GM20431 (cell line): ENCODE data around the gene ZNF862.

Source experiments
- in situ Hi-C: fragments of 300-500 bp; cut with MseI, MboI; formaldehyde crosslinking; loops from one replicate; pipeline ENCODE4 v1.15.0; 2020; ENCODE audit warnings: low sequenced_read_pairs; ENCODE audit not compliant: unreplicated experiment

ZNF862 gene

DNA sequence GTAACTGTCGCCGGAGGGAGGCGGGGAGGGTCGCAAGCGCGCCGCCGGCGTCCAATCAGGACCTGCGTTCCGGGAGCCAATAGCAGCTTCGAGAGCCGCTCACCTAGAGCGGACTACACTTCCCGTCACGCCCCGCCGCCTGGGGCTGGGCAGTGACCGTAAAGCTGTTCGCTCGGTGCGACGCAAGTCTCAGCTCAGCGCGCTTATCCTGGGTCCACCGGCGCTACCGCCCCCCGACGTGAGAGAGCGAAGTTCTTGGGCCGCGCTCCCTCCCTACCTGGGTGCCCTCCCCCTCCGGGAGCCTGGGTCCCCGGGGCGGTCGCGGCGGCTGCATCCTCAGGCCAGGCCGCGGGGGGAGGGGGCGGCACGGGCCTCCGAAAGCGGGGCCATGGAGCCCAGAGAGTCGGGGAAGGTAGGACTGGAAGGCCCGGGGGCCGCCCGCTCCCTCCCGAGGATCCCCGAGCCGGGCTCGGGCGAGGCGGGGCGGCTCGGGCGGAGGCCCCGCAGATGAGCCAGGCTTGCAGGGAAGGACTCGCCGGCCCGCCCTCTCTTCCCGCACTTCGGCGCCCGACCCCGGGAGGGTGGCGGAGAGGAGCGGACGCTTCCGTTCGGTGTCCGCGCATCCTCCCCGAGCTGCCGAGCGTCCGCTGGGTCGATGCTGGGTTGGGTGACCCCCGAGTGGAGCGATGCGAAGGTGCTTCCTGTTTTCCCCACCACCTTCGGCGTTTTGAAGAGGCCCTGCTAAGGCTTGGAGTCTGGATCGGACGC lies at the start of gene ZNF862:
Gene ZNF862 (plus strand): TSS at position 152 of the 768 bp plus-strand sequence. CDS start 237 bp downstream, at position 389.
- in situ Hi-C loops, result no loop called here

DNA sequence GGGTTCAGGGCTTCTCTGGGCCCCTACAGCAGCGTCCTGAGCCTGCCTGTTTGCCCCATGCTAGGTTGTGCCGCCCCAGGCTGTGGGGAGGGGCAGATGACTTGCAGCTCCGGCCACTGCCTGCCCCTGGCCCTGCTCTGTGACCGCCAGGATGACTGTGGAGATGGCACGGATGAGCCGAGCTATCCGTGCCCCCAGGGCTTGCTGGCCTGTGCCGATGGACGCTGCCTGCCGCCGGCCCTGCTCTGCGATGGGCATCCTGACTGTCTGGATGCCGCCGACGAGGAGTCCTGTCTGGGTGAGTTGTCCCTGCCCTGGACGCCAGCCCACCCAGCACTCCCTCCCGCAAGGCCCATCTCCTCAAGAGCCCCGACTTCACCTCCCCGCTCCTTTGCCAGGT lies 49.1 kb upstream of the ZNF862 start:
- in situ Hi-C loops, result no loop called here

DNA sequence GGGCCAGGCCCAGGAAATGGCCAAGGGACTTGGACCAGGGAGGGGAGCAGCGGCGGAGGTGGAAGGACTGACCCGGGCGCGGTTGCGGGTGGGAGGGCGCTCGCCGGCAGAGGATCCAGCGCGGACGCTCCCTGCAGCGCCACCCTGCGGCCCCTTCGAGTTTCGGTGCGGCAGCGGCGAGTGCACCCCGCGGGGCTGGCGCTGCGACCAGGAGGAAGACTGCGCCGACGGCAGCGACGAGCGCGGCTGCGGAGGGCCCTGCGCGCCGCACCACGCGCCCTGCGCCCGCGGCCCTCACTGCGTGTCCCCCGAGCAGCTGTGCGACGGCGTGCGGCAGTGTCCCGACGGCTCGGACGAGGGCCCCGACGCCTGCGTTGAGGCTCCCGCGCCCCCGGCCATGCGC lies 48.0 kb upstream of the ZNF862 start:
- in situ Hi-C loops, result no loop called here

DNA sequence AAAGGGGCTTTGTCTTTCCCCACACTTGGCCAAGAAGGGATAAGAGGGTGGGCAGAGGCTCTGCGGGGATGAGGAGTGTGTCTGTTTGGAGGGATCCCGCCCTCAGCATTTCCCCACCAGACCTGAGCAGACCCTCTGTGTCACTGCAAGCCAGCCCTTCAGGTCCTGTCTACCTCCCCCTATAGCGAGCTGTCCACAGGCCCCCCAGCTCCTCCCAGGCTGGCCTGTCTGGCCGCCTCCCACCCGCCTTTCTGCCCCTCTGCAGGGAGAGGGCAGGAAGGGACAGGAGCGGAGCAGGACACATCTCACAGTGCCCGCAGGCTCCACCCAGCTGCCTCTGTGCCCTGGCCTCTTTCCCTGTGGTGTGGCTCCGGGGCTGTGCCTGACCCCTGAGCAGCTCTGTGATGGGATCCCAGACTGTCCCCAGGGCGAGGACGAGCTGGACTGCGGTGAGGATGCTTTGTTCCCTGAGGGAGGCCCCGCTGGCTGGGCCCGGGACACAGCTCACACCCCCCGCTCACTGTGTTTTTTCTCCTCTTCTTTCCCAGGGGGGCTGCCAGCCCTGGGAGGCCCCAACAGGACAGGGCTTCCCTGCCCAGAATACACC lies 47.3 kb upstream of the ZNF862 start:
- in situ Hi-C loops, result no loop called here

DNA sequence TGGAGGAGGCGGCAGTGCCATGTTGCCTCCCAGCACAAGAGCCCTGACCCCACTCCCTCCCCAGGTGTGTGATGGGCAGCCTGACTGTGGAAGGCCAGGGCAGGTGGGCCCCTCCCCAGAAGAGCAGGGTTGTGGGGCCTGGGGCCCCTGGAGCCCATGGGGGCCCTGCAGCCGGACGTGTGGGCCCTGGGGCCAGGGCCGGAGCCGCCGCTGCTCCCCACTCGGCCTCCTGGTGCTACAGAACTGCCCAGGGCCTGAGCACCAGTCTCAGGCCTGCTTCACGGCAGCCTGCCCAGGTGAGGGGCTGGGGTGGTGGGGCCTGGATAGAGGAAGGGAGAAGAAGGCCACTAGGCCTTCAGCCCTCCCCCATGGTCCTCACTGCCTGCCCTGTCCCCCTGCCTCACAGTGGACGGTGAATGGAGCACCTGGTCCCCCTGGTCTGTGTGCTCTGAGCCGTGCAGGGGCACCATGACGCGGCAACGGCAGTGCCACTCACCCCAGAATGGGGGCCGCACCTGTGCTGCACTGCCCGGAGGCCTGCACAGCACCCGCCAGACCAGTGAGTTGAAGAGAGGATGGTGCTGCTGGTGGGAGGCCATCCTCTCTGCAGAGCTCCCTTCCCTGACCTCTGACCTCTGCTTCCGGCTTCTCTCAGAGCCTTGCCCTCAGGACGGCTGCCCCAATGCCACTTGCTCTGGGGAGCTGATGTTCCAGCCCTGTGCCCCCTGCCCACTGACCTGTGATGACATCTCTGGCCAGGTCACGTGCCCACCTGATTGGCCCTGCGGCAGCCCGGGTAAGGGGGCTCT lies 46.6 kb upstream of the ZNF862 start:
- in situ Hi-C loops, result no loop called here

DNA sequence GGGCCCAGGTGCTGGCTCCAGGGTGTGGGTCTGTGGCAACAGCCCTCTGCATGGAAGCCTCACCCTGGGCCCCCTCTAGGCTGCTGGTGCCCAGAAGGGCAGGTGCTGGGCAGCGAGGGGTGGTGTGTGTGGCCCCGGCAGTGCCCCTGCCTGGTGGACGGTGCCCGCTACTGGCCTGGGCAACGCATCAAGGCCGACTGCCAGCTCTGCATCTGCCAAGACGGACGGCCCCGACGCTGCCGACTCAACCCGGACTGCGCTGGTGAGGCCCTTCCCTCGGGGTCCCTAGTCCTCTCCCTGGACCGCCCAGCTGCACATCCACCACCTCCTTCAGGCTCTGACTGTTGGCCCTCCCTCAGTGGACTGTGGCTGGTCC lies 46.0 kb upstream of the ZNF862 start:
- in situ Hi-C loops, result no loop called here

DNA sequence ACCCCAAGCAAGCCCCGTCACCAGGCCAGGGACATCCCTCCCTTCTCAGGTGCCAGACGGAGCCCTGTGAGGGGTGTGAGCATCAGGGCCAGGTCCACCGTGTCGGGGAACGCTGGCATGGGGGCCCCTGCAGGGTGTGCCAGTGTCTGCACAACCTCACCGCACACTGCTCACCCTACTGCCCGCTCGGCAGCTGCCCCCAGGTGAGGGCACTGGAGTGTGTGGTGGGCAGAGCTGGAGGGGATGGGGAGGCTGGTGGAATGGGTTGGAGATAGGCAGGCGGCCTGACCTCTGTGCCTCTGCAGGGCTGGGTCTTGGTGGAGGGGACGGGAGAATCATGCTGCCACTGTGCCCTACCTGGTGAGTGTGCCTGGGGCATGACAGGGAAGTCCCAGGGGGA lies 44.9 kb upstream of the ZNF862 start:
- in situ Hi-C loops, result no loop called here

DNA sequence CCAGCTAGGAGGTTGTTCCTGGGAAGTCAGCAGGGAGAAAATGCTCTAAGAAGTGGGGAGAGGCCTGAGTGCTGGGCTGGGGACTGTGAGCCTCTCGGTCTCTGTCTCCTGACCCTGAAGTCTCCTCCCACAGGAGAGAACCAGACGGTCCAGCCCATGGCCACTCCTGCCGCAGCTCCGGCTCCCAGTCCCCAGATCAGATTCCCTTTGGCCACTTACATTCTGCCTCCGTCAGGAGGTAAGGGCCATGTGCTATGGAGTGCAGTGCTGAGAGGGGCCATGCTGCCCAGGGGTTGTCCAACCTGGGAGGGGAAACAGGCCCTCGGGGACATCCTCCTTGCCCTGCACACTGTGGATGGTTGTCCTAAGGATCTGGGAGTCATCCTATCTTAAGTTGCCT lies 43.5 kb upstream of the ZNF862 start:
- in situ Hi-C loops, result no loop called here

DNA sequence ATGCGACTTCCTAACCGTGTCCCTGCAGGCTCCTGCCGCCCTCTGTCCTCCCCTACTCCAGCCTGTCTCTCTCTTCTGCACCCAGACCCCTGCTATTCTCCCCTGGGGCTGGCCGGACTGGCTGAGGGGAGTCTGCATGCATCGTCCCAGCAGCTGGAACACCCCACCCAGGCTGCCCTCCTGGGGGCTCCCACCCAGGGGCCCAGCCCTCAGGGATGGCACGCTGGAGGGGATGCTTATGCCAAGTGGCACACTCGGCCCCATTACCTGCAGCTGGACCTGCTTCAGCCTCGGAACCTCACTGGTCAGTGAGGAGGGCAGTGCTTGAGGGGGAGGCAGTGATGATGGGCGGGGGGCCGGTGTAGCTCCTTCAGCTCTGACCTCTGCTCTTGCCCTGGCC lies 43.0 kb upstream of the ZNF862 start:
- in situ Hi-C loops, result no loop called here

DNA sequence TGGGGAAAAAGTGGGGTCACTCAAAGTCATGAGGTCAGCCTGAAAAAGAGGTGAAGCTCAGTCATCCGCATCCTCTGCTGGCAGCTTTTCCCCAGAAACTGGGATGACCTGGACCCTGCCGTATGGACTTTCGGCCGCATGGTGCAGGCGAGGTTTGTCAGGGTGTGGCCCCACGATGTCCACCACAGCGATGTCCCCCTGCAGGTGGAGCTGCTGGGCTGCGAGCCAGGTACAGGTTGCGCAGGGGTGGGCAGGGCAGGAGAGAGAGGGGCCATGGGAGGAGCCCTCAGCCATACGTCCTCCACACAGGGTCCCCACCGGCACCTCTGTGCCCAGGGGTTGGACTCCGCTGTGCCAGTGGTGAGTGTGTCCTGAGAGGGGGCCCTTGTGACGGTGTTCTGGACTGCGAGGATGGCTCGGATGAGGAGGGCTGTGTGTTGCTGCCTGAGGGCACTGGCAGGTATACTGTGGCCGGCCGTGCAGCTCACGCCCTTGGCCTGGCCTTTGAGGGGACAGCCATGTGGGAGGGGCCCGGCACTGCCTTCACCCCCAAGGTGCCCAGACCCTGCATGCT lies 41.8 kb upstream of the ZNF862 start:
- in situ Hi-C loops, result no loop called here

DNA sequence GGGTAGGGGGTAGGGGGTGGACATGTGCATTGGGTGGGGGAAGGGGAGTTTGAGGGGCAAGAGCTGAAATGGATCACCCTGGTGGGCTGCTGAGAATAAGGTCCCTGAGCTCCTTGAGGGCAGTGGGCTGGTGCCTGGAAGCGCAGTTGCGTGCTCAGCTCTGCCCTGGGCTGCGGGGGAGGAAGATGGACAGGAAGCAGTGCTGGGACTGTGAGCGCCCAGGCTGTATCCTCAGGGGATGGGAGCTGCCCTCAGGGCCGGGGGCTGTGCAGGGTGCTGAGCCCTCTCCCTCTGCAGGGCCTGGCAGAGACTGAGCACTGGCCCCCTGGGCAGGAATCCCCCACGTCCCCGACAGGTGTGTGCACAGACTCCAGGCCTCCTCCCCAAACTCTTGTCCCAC lies 40.4 kb upstream of the ZNF862 start:
- in situ Hi-C loops, result no loop called here

DNA sequence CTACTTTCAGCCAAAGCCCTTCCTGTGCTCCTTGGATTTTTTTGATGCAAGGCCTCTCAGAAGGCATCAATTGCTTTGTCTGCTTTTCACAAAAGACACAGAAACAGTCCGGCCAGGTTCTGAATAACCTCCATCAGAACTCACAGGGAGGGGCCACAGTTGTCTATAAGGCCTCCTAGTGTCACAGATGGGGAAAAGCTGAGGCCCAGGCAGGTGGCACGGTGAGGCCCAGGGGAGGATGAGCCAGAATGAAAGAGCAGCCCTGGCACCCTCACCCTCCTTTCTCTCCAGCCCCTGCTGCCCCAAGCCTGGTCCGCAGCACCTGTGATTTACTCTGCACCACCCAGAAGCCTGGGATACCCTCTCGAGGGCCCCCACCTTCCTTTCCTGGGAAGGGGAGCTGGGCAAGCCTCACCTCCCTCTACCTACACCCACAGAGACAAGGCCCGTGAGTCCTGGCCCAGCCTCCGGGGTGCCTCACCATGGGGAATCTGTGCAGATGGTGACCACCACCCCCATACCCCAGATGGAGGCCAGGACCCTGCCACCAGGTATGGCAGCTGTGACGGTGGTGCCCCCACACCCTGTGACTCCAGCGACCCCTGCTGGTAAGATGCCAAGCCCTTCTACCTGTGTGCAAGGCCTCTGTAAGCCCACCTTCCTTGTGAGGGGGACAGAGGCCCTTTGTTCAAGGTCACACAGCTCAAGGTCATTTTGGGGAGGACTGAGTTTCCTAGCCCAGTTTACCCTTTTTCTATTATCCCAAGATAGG lies 38.6 kb upstream of the ZNF862 start:
- in situ Hi-C loops, result no loop called here

DNA sequence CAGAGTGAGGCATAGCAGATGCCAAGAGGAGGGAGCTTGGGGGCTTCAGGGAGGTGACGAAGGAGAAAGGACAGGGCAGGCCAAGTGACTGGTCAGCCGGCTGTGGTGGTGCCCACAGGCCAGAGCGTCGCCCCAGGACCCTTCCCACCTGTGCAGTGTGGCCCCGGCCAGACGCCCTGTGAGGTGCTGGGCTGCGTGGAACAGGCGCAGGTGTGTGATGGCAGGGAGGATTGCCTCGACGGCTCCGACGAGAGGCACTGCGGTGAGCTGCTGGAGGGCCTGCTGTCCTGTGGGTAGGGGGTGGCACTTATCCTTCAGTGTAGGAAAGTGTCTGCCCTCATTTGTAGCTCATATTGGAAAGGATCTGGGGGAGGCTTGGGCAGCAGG lies 38.0 kb upstream of the ZNF862 start:
- in situ Hi-C loops, result no loop called here

DNA sequence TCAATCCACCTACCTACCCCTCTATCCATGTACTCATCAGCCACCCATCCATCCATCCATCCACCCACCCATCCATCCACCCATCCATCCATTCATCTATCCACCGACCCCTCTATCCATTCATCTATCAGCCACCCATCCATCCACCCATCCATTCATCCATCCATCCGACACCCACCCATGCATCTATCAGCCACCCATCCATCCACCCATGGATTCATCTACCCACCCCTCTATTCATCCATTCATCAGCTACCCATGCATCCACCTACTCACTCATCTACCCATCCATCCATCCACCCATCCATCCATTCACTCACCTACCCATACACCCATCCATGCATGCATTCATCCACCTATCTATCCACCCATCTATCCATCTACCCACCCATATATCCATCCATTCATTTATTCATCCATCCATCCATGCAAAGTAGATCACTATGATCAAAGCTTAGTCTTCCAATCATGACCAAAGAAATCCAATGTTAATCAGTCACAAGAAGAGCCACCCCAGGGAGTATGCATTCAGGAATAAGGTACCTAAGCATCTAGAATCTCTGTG lies 37.1 kb upstream of the ZNF862 start:
- in situ Hi-C loops, result no loop called here

DNA sequence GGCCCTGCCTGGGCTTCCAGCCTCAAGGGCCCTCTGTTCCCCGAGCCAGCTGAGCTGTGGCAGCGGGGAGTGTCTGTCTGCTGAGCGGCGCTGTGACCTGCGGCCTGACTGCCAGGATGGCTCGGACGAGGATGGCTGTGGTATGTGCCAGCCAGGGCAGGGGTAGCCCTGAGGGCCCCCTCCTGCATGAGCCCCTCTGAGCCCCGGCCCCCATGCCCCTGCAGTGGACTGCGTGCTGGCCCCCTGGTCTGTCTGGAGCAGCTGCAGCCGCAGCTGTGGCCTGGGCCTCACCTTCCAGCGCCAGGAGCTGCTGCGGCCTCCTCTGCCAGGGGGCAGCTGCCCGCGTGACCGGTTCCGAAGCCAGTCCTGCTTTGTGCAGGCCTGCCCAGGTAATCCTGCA lies 36.4 kb upstream of the ZNF862 start:
- in situ Hi-C loops, result no loop called here

DNA sequence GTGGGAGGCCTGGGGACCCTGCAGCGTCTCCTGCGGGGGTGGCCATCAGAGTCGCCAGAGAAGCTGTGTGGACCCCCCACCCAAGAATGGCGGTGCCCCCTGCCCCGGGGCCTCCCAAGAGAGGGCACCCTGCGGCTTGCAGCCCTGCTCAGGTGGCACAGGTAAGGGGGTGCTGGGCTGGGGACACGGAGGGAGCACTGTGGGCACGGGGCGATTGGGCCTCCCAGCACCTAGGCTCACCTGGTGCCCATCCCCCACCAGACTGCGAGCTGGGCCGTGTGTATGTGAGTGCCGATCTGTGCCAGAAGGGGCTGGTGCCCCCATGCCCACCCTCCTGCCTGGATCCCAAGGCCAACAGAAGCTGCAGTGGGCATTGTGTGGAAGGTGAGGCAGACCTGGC lies 35.2 kb upstream of the ZNF862 start:
- in situ Hi-C loops, result no loop called here

DNA sequence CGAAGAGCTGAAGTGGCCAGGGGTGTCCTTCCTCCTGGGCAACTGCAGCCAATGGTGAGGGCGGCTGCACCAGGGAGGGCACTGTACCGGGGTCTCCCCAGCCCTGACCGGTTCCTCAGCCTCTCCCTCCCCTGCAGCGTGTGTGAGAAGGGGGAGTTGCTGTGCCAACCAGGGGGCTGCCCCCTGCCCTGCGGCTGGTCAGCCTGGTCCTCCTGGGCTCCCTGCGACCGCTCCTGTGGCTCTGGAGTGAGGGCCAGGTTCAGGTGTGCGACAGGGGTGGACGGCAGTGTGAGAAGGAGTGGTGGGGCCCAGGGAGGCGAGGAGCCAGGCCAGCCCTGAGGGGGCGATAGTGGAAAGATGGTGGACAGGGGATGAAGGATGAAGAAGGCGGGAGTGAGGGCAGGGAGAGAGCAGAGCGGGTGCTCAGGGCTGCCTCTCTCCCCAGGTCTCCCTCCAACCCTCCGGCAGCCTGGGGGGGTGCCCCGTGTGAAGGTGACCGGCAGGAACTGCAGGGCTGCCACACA lies 34.6 kb upstream of the ZNF862 start:
- in situ Hi-C loops, result no loop called here

DNA sequence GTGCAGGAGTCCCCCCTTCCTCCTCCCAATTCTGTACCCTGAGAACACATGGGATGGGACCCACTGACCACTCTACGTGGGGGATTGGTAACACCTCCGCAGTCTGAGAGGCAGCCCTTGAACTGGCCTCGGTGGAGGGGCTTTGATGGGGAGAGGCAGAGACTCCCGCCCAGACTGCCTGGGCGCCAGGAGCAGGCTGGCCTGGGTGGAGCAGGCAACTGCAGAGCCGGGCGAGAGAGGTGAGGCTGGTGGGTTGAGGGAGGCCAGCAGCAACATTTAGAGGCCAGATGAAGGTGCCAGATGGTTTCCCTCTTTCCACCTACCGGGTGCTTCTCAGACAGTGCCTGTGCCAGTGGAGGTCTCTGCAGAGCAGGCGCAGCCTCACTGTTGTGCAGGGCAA lies 34.1 kb upstream of the ZNF862 start:
- in situ Hi-C loops, result no loop called here

DNA sequence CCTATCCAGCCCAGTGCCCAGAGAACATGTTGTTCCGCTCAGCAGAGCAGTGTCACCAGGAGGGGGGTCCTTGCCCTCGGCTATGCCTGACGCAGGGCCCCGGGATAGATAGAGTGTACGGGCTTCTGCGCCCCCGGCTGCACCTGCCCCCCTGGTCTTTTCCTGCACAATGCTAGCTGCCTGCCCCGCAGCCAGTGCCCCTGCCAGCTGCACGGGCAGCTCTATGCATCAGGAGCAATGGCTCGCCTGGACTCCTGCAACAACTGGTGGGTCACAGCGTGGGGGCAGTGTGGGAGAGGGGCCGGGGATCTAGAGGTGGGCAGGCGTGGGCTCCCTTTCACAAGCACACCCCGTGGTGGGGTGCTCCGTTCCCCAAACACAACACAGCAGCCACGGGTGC lies 31.4 kb upstream of the ZNF862 start:
- in situ Hi-C loops, result no loop called here

DNA sequence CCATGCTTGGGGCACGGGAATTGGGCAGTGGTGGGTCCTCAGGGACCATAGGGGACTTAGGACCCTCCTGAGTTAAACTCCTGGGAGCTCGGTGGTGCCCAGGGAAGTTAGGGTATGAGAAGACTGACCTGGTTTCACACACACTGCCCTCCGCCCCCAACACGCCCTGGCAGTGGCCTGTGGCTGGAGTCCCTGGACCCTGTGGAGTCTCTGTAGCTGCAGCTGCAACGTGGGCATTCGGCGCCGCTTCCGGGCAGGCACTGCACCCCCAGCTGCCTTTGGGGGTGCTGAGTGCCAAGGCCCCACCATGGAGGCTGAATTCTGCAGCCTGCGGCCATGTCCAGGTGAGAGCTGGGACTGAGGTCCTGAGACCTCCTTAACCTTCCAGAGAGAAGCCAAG lies 29.9 kb upstream of the ZNF862 start:
- in situ Hi-C loops, result no loop called here
